HUES48 (cell line): Measurements from ENCODE around the gene OSBPL9.

Experiments
- H3K27ac ChIP-seq: one replicate; pipeline ENCODE4 v1.7.0; 2013; ENCODE audit warnings: low read depth, low read length, inconsistent platforms
- H3K27me3 ChIP-seq: 2 replicates; pipeline ENCODE4 v1.6.1; 2013; ENCODE audit warnings: mild to moderate bottlenecking, low read length; ENCODE audit not compliant: control insufficient read depth, insufficient read depth
- H3K36me3 ChIP-seq: 2 replicates; pipeline ENCODE4 v1.6.1; 2013; ENCODE audit warnings: low read length; ENCODE audit not compliant: control insufficient read depth, insufficient read depth
- H3K4me1 ChIP-seq: 2 replicates; pipeline ENCODE4 v1.6.1; 2013; ENCODE audit warnings: mild to moderate bottlenecking, low read length; ENCODE audit not compliant: control insufficient read depth, insufficient read depth
- H3K4me3 ChIP-seq: 2 replicates; pipeline ENCODE4 v1.5.1; 2013; ENCODE audit warnings: mild to moderate bottlenecking, low read depth, low read length
- H3K9ac ChIP-seq: 2 replicates; pipeline ENCODE4 v1.6.1; 2013; ENCODE audit warnings: mild to moderate bottlenecking, low read depth, low read length, moderate library complexity
- H3K9me3 ChIP-seq: 2 replicates; pipeline ENCODE4 v1.6.1; 2013; ENCODE audit warnings: low read length; ENCODE audit not compliant: control insufficient read depth, insufficient read depth

The OSBPL9 gene

DNA sequence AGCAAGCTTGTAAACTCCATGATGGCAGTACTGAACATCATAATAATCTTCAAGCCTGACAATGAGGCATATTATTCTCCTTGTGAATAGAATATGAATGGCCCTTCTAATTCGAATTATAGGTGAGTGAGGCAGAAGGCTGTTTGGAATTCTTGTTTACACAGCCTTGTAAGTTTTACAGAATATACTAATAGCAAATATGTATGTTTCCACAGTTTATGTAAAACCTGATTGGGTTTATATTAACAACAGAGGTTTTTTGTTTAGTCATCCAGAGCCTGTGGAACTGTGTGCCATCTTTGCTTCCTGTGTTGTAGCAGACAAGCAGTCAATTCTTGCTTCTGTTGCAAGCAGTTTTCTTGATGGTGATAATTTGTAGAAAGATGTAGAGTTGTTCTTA lies 8.0 kb downstream of the OSBPL9 start:
- Histone ChIP-seq H3K36me3 (no peaks in the 10 kb centered on the region), H3K27ac (no peak overlapping the region), H3K27me3 (no peaks in the 10 kb centered on the region), H3K9me3 (no peaks in the 10 kb centered on the region), H3K9ac (no peak overlapping the region), H3K4me1 (peaks cover 21% of the 10 kb centered on the region), H3K4me3 (no peak overlapping the region)

DNA sequence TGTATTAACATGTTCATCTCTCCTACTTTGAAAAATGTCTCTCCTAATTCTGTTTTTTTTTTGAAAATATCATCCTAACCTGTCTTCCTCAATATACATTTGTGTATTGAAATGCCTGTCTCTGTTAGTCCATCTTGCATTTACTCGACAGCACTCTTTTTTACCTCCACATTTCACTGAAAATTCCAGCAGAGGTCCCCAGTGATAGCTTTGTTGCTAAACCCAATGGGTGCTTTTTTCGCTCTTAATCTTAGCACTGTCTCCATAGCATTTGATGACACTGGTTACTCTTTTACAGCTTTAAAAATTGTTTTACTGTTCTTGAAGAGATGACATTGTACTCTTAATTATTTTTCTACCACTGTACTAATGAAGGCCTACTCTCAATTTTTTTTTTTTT lies 10.8 kb downstream of the OSBPL9 start:
- no peak overlapping the region for H3K27ac ChIP-seq

GRCh38 chr1:51628715-51629590 lies 12.1 kb downstream of the OSBPL9 start:
- no peaks in the 10 kb centered on the region for H3K9me3 ChIP-seq
- H3K9ac ChIP-seq: no peak overlapping the region
- H3K4me3 ChIP-seq: no peak overlapping the region

More for the DNA sequence above, 10.8 kb downstream of the OSBPL9 start:
- Histone ChIP-seq H3K4me1 (peaks cover 6% of the 10 kb centered on the region; the same call in 1 of the 2 replicates), H3K9ac (no peak overlapping the region), H3K36me3 (no peaks in the 10 kb centered on the region), H3K4me3 (no peak overlapping the region), H3K27me3 (no peaks in the 10 kb centered on the region), H3K9me3 (no peaks in the 10 kb centered on the region)

DNA sequence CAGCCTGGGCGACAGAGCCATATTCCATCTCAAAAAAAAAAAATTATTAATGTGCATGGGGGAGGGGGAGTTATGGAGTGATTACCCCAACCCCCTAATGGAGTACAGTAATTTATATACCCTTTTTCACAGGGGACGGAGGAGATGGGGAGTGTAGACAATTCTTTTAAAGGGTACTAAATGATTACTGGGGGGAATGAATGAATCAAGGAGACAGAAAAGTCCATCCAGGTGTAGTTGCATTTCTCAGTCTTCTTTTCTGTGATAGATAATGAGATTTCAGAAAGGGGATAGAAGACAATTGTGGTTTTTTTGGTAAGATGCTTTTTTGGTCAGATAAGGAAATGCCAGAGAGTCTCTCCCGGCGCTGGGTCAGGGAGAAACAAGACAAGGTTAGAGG lies 13.0 kb downstream of the OSBPL9 start:
- H3K36me3 ChIP-seq: no peaks in the 10 kb centered on the region
- H3K27me3 ChIP-seq: no peaks in the 10 kb centered on the region
- no peaks in the 10 kb centered on the region for H3K9me3 ChIP-seq
- H3K4me3 ChIP-seq: no peak overlapping the region
- H3K27ac ChIP-seq: no peak overlapping the region
- H3K9ac ChIP-seq: no peak overlapping the region
- H3K4me1 ChIP-seq: peaks cover 2% of the 10 kb centered on the region; the same call in 1 of the 2 replicates

More at GRCh38 chr1:51628715-51629590, 12.1 kb downstream of the OSBPL9 start:
- Histone ChIP-seq H3K36me3 (no peaks in the 10 kb centered on the region), H3K27ac (no peak overlapping the region), H3K4me1 (peaks cover 6% of the 10 kb centered on the region; the same call in 1 of the 2 replicates), H3K27me3 (no peaks in the 10 kb centered on the region)

DNA sequence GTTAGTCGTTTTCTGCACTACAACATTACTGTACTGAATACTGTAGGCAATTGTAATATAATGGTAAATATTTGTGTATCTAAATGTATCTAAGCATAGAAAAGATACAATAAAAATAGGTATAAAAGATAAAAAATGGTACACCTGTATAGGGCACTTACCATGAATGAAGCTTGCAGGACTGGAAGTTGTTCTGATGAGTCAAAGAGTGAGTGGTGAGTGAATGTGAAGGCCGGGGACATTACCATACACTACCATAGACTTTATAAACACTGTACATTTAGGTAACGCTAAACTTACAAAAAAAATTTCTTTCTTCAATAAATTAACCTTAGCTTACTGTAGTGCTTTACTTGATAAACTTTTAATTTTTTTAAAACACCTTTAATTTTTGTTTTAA lies 13.5 kb downstream of the OSBPL9 start:
- Histone ChIP-seq H3K9me3 (no peaks in the 10 kb centered on the region), H3K27ac (no peak overlapping the region), H3K9ac (no peak overlapping the region), H3K36me3 (no peaks in the 10 kb centered on the region), H3K4me1 (no peaks in the 10 kb centered on the region), H3K4me3 (no peak overlapping the region), H3K27me3 (no peaks in the 10 kb centered on the region)

- H3K27ac ChIP-seq: no peak overlapping the region
- no peak overlapping the region for H3K9ac ChIP-seq
- H3K4me3 ChIP-seq: no peak overlapping the region
- no peaks in the 10 kb centered on the region for H3K27me3 ChIP-seq
- no peaks in the 10 kb centered on the region for H3K36me3 ChIP-seq
- H3K4me1 ChIP-seq: no peaks in the 10 kb centered on the region
- no peaks in the 10 kb centered on the region for H3K9me3 ChIP-seq
These were observed 14.0 kb downstream of the OSBPL9 start for GRCh38 chr1:51630922-51631321.

DNA sequence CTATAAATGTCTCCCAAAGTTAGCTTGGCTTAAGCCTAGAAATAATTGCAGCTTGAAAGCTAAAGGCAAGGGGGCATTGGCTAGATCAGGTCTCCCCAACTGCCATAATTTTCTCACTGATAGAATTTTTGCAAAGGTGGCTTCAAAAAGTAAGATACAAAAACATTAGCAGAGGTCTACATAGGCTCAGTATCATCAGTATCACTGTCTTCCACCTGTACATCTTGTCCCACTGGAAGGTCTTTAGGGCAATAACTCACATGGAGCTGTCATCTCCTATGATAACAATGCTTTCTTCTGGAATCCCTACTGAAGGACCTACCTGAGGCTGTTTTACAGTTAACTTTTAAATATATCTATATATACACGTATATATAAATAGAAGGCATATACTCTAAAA lies 14.9 kb downstream of the OSBPL9 start:
- H3K4me3 ChIP-seq: no peak overlapping the region
- H3K27ac ChIP-seq: no peak overlapping the region
- no peaks in the 10 kb centered on the region for H3K36me3 ChIP-seq
- H3K27me3 ChIP-seq: no peaks in the 10 kb centered on the region
- no peaks in the 10 kb centered on the region for H3K4me1 ChIP-seq
- H3K9me3 ChIP-seq: no peaks in the 10 kb centered on the region
- no peak overlapping the region for H3K9ac ChIP-seq

DNA sequence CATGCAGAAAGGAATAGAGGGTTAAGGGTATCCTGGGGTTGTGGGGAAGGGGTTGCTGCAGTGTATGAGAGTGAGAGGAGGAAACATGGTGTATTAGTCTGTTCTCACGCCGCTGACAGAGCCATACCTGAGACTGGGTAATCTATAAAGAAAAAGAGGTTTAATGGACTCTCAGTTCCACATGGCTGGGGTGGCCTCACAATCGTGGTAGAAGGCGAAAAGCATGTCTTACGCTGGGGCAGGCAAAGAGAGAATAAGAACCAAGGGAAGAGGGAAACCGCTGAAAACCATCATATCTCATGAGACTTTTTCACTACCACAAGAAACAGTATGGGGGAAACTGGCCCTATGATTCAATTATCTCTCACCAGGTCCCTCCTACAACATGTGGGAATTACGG lies 17.7 kb downstream of the OSBPL9 start:
- no peaks in the 10 kb centered on the region for H3K9me3 ChIP-seq
- no peaks in the 10 kb centered on the region for H3K36me3 ChIP-seq
- H3K27ac ChIP-seq: no peak overlapping the region
- no peak overlapping the region for H3K4me3 ChIP-seq
- no peak overlapping the region for H3K9ac ChIP-seq
- H3K4me1 ChIP-seq: no peaks in the 10 kb centered on the region
- H3K27me3 ChIP-seq: no peaks in the 10 kb centered on the region

DNA sequence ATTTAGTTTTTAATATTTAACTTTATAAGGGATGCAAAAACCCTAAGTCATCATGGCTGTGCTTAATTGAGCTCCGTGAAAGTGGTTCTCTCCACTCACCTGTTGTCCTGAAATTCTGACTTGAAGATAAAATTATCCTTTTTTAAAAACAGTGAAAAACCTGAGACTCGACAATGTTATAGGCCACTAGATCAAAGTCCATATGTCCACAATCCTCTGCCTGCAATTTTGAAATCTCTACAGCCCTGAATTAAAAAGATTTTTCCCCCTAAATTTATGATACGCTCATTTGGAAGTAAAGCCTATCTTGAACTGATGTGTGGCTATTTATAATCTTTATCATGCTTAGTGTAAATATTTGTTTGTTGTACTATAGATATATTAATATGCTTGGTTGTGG lies 18.7 kb downstream of the OSBPL9 start:
- Histone ChIP-seq H3K36me3 (no peaks in the 10 kb centered on the region), H3K9ac (no peak overlapping the region), H3K4me1 (no peaks in the 10 kb centered on the region), H3K27me3 (no peaks in the 10 kb centered on the region), H3K9me3 (no peaks in the 10 kb centered on the region), H3K4me3 (no peak overlapping the region), H3K27ac (no peak overlapping the region)

- Histone ChIP-seq H3K4me1 (no peaks in the 10 kb centered on the region; the same call in 1 of the 2 replicates), H3K9ac (no peak overlapping the region), H3K27ac (no peak overlapping the region), H3K27me3 (no peaks in the 10 kb centered on the region), H3K36me3 (no peaks in the 10 kb centered on the region), H3K9me3 (no peaks in the 10 kb centered on the region), H3K4me3 (no peak overlapping the region)
These were observed 19.3 kb downstream of the OSBPL9 start for GRCh38 chr1:51636191-51636590.

GRCh38 chr1:51636764-51637522 lies 20.1 kb downstream of the OSBPL9 start:
- peaks cover 3% of the 10 kb centered on the region for H3K4me1 ChIP-seq
- no peak overlapping the region for H3K4me3 ChIP-seq
- no peaks in the 10 kb centered on the region for H3K9me3 ChIP-seq
- no peak overlapping the region for H3K27ac ChIP-seq
- H3K9ac ChIP-seq: no peak overlapping the region
- H3K27me3 ChIP-seq: no peaks in the 10 kb centered on the region
- no peaks in the 10 kb centered on the region for H3K36me3 ChIP-seq
